Natural killer cell (primary cell): ENCODE results near the gene TCHP. TPM values are rescaled to one million over a fixed set of nuclear protein-coding genes. Genes with fewer than 3 reads are reported as not detected.
A peak's percentile ranks its signal among the peaks of the same experiment; 100 is the strongest.
"Not testable (repeated sequence)": the region's sequence is repeated elsewhere in the genome, so short reads cannot be mapped to it uniquely, and the experiment has no call there.

Source experiments
- ATAC-seq, 3 donors: fragments of 150-1000 bp in 2 of 3; fragments of 200-7000 bp in 1 of 3; cut with Tn5 transposase; 1 replicate in 1 of 3; 2 replicates in 2 of 3; pipeline ENCODE4 v1.10.0; 2021; ENCODE audit warnings: mild to moderate bottlenecking in 2 of 3, moderate library complexity in 2 of 3
- DNase-seq, 2 donors: peaks; one replicate each; pipeline versions ENCODE4 v3.0.0 to v3.0.0-alpha.2; 2013 to 2021; ENCODE audit warnings: mixed read lengths in 1 of 2
- H3K27ac ChIP-seq: one replicate; pipeline ENCODE4 v1.5.1; 2013; ENCODE audit warnings: mild to moderate bottlenecking, low read length
- H3K27me3 ChIP-seq: one replicate; pipeline ENCODE4 v1.6.1; 2013; ENCODE audit warnings: low read length; ENCODE audit not compliant: control insufficient read depth, insufficient read depth
- H3K36me3 ChIP-seq: one replicate; pipeline ENCODE4 v1.6.1; 2013; ENCODE audit warnings: low read length; ENCODE audit not compliant: control insufficient read depth, insufficient read depth
- H3K4me1 ChIP-seq: one replicate; pipeline ENCODE4 v1.6.1; 2013; ENCODE audit warnings: low read length; ENCODE audit not compliant: control insufficient read depth, insufficient read depth
- H3K4me3 ChIP-seq: one replicate; pipeline ENCODE4 v1.5.1; 2013; ENCODE audit warnings: low read length
- H3K9me3 ChIP-seq: one replicate; pipeline ENCODE4 v1.6.1; 2013; ENCODE audit warnings: low read length; ENCODE audit not compliant: control insufficient read depth, insufficient read depth
- H3K27ac Mint-ChIP-seq, 2 donors: one replicate each; pipeline ENCODE4 v1.8.0; 2022; ENCODE audit warnings: mild to moderate bottlenecking in 2 of 2, mixed read lengths in 2 of 2, moderate library complexity in 1 of 2
- H3K27me3 Mint-ChIP-seq, 2 donors: one replicate each; pipeline ENCODE4 v1.8.0; 2022; ENCODE audit warnings: low read depth in 2 of 2, mixed read lengths in 2 of 2
- H3K36me3 Mint-ChIP-seq: one replicate; pipeline ENCODE4 v1.8.0; 2022; ENCODE audit warnings: mixed read lengths
- H3K4me1 Mint-ChIP-seq, 2 donors: one replicate each; pipeline ENCODE4 v1.8.0; 2022; ENCODE audit warnings: mixed read lengths in 2 of 2
- H3K4me3 Mint-ChIP-seq: one replicate; pipeline ENCODE4 v1.8.0; 2022; ENCODE audit warnings: mild to moderate bottlenecking, moderate library complexity, mixed read lengths
- H3K9me3 Mint-ChIP-seq, 2 donors: one replicate each; pipeline ENCODE4 v1.8.0; 2022; ENCODE audit warnings: mixed read lengths in 2 of 2
- whole genome bisulfite sequencing: methylation state at CpG from one replicate; pipeline ENCODE4 v1.1.7; 2013; ENCODE audit warnings: missing lambda C conversion rate; ENCODE audit not compliant: insufficient coverage; 5-methylcytosine and 5-hydroxymethylcytosine counted together
- intact Hi-C: fragments of 100-400 bp; cut with micrococcal nuclease; formaldehyde crosslinking; loops from one replicate; pipeline ENCODE4 v1.14.2; 2022
- total RNA-seq, 4 donors: library from RNA; stranded (reverse); fragments of 120-200 nt in 1 of 4; gene quantifications; one replicate each; pipeline versions ENCODE4 v1.2.3 to v1.2.4, GENCODE V29; 2013 to 2022
- TF ChIP-seq, protein P1 (sequence below): fragments of 200-600 bp; IDR thresholded peaks from one replicate; pipeline ENCODE4 v1.8.0; 2022; ENCODE audit warnings: antibody characterized with exemption

The TCHP gene
- total RNA-seq, 3 donors from 2014 or later (not counting 1 experiment from before 2014, with no cell fraction given), result 33.7 to 42.5 (median 38.7) TPM

DNA sequence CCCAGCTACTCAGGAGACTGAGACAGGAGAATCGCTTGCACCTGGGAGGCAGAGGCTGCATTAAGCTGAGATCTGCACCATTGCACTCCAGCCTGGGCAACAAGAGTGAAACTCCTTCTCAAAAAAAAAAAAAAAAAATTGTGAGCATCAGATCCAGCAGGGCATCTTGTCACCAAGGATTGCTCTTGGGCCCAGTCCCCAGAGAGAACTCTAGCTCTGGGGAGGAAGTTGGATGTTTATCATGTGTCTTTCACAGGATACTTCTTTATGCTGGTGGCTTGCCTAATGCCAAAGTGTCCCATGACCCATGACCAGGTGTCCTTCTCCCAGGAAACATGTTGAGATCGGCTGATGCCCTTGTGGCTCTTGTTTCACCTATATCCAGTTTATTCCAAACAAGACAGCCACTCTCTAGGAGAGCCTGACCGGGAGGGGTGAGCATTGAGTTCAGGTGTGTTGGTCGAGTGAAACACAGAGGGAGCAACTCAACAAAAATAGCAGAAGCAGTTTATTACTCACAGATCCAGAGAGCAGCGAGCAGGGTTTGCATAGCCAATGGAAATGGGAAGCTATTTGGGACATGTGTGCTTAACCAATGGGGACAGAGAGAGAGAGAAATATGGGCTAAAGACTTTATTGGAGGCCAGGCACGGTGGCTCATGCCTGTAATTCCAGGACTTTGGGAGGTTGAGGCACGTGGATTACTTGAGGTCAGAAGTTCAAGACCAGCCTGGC is 6.6 kb upstream of the TCHP start:
- Mint-ChIP-seq H3K27me3 (no peaks in the 10 kb centered on the region), H3K27ac (peak overlapping the region; percentile 43 to 65), H3K9me3 (no peaks in the 10 kb centered on the region), H3K36me3 (no peaks in the 10 kb centered on the region), H3K4me1 (peaks cover 37 to 42% of the 10 kb centered on the region in 2 donors), H3K4me3 (peak overlapping the region; percentile 26)
- WGBS, result 83% methylated on average over 7 of the region's 7 CpGs
- Histone ChIP-seq H3K36me3 (no peaks in the 10 kb centered on the region), H3K9me3 (no peaks in the 10 kb centered on the region), H3K27ac (peak overlapping the region; percentile 31), H3K4me1 (peaks cover 38% of the 10 kb centered on the region), H3K27me3 (no peaks in the 10 kb centered on the region), H3K4me3 (no peak overlapping the region)
- ATAC-seq (no peak), DNase-seq (no peak)
- TF ChIP-seq, protein P1, sequence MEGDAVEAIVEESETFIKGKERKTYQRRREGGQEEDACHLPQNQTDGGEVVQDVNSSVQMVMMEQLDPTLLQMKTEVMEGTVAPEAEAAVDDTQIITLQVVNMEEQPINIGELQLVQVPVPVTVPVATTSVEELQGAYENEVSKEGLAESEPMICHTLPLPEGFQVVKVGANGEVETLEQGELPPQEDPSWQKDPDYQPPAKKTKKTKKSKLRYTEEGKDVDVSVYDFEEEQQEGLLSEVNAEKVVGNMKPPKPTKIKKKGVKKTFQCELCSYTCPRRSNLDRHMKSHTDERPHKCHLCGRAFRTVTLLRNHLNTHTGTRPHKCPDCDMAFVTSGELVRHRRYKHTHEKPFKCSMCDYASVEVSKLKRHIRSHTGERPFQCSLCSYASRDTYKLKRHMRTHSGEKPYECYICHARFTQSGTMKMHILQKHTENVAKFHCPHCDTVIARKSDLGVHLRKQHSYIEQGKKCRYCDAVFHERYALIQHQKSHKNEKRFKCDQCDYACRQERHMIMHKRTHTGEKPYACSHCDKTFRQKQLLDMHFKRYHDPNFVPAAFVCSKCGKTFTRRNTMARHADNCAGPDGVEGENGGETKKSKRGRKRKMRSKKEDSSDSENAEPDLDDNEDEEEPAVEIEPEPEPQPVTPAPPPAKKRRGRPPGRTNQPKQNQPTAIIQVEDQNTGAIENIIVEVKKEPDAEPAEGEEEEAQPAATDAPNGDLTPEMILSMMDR, result no peak
- intact Hi-C loops, result no loop called here

DNA sequence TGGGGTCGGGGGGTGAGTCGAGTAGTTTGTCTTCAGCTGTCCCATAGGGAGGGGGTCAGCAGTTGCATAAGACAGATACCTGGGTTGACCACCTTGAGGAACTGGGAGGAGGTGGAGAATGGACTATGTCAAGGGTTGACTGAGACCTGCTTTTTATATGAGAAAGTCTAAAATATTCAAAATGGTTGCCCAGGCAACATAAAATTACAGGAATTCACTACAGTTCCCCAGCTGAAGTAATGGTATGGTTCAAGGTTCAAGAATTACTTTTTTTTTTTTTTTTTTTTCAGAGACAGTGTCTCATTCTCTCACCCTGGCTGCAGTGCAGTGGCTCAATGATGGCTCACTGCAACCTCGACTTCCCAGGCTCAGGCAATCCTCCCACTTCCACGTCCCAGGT is 5.1 kb upstream of the TCHP start:
- intact Hi-C loops, result no loop called here
- TF ChIP-seq, protein P1, result no peak
- Mint-ChIP-seq H3K9me3 (no peaks in the 10 kb centered on the region), H3K4me1 (peaks cover 25 to 30% of the 10 kb centered on the region in 2 donors), H3K36me3 (no peaks in the 10 kb centered on the region), H3K27ac (no peak overlapping the region), H3K4me3 (no peak overlapping the region), H3K27me3 (no peaks in the 10 kb centered on the region)
- no peak overlapping the region for H3K27ac ChIP-seq
- H3K4me3 ChIP-seq, result no peak overlapping the region
- ATAC-seq, result no peak
- H3K36me3 ChIP-seq, result no peaks in the 10 kb centered on the region
- no peaks in the 10 kb centered on the region for H3K27me3 ChIP-seq
- DNase-seq, result no peak
- 78% methylated on average over 2 of the region's 4 CpGs for WGBS
- peaks cover 31% of the 10 kb centered on the region for H3K4me1 ChIP-seq
- H3K9me3 ChIP-seq, result no peaks in the 10 kb centered on the region

DNA sequence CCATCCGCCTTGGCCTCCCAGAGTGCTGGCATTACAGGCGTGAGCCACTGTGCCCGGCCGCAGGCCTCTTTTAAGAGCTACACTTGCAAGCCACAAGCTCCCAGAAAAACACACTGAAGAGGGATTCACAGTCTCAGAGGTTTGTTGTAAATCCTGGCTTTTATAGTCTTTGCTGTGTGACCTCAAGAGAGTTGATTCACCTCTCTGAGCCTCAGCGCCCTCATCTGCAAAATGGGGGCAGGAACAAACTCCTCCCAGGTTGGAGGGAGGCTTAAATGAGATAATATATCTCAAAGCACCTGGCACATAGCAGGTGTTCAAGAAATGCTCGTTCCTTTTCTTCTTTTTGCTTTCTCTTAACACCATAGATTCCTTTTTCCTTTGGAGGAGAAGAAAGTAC is 3.9 kb upstream of the TCHP start:
- no peak for DNase-seq
- Mint-ChIP-seq H3K27me3 (no peaks in the 10 kb centered on the region), H3K4me1 (peaks cover 35 to 36% of the 10 kb centered on the region in 2 donors), H3K4me3 (no peak overlapping the region), H3K27ac (no peak overlapping the region), H3K36me3 (no peaks in the 10 kb centered on the region), H3K9me3 (no peaks in the 10 kb centered on the region)
- Histone ChIP-seq H3K36me3 (no peaks in the 10 kb centered on the region), H3K4me3 (no peak overlapping the region), H3K27ac (no peak overlapping the region), H3K4me1 (peaks cover 36% of the 10 kb centered on the region), H3K9me3 (no peaks in the 10 kb centered on the region), H3K27me3 (no peaks in the 10 kb centered on the region)
- WGBS, result 93% methylated on average over 5 of the region's 6 CpGs
- TF ChIP-seq, protein P1, result no peak
- intact Hi-C loops, result no loop called here
- ATAC-seq, result no peak

DNA sequence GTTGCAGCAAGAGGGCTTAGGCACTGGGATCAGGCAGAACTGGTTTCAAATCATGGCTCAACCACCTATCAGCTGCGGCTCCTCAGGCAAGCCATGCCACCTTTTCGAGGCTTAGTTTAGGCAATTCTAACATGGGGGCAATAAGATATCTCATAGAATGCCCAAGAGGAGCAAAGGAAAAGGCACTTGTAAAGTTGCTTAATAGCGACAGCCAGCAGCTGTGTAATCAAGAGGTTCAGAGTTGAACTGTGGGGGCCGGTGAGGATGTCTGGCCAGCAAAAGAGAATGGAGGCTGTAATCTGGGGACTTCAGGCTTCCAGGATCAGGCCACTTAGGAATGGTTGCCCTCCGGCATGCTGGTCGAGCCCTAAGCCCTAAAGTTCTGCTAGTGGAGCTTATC is 3.0 kb upstream of the TCHP start:
- 98% methylated on average over 6 of the region's 6 CpGs for WGBS
- TF ChIP-seq, protein P1, result no peak
- no peak for DNase-seq

DNA sequence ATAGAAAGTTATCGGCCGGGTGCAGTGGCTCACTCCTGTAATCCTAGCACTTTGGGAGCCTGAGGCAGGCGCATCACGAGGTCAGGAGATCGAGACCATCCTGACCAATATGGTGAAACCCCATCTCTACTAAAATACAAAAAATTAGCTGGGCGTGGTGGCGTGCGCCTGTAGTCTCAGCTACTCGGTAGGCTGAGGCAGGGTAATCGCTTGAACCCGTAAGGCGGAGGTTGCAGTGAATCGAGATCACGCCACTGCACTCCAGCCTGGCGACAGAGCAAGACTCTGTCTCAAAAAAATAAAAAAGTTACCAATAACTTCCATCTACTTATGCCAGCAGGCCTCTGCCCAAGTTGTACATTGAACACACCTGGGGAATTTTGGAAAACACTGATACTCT is 729 bp upstream of the TCHP start:
- H3K27ac Mint-ChIP-seq, result peak overlapping the region; percentile 95 to 96
- H3K9me3 ChIP-seq, intact Hi-C loops, H3K9me3 Mint-ChIP-seq, DNase-seq, H3K36me3 Mint-ChIP-seq, ATAC-seq, H3K27me3 Mint-ChIP-seq, H3K27me3 ChIP-seq: not testable (repeated sequence)
- whole genome bisulfite sequencing, result 95% methylated on average over 14 of the region's 15 CpGs
- peaks cover 16% of the 10 kb centered on the region for H3K36me3 ChIP-seq
- peak overlapping the region; percentile 77 for H3K4me3 ChIP-seq
- peak overlapping the region; percentile 99 for H3K4me3 Mint-ChIP-seq
- peaks cover 24% of the 10 kb centered on the region for H3K4me1 ChIP-seq
- peaks cover 25 to 28% of the 10 kb centered on the region in 2 donors for H3K4me1 Mint-ChIP-seq
- H3K27ac ChIP-seq, result peak overlapping the region; percentile 78

More for the DNA sequence above, 3.0 kb upstream of the TCHP start:
- H3K27me3 ChIP-seq, result no peaks in the 10 kb centered on the region
- intact Hi-C loops, result no loop called here
- no peak overlapping the region for H3K4me3 ChIP-seq
- ATAC-seq, result no peak
- H3K9me3 ChIP-seq, result no peaks in the 10 kb centered on the region
- Mint-ChIP-seq H3K9me3 (no peaks in the 10 kb centered on the region), H3K36me3 (no peaks in the 10 kb centered on the region), H3K27ac (no peak overlapping the region), H3K4me3 (no peak overlapping the region), H3K27me3 (no peaks in the 10 kb centered on the region), H3K4me1 (peaks cover 40 to 42% of the 10 kb centered on the region in 2 donors)
- H3K36me3 ChIP-seq, result peaks cover 2% of the 10 kb centered on the region
- H3K4me1 ChIP-seq, result peaks cover 42% of the 10 kb centered on the region
- no peak overlapping the region for H3K27ac ChIP-seq
